ENCODE data around the gene FAP. TPM values are rescaled to one million over a fixed set of nuclear protein-coding genes. Genes with fewer than 3 reads are reported as not detected.

The FAP gene
- total RNA-seq, 4 donors from 2014 or later, result 2.1 to 16.7 (median 8.9) TPM

DNA sequence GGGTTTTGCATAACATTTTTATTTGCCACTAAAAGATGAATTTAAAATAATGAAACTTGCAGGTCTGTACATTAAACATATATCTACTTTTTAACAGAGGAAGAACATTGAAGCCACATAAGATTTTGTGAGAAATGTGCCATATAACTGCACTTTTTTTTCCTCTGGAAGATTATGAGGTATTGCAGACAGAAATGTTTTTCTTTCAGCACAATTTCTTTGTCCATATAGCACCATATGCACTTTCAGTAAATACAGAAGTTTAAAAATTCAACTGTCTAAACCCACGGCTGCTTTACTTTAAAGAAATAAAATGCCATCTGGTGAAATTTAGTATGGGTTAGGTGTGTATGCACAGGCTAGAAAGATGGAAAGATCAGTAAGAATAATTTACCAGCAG lies 470 bp upstream of the FAP start:
- no peak for DNase-seq
- TF ChIP-seq CTCF (IDR thresholded peaks at IDR 0.05) (no peak), POLR2A (IDR thresholded peaks at IDR 0.05) (no peak)
- intact Hi-C loops (cut with DNase I), result no loop called here
- Histone ChIP-seq H3K9me3 (no peaks in the 10 kb centered on the region), H3K4me3 (replicated peaks in 1 of 3) (no peak overlapping the region), H3K4me1 (peaks cover 0 to 11% of the 10 kb centered on the region in 2 donors), H3K27me3 (no peaks in the 10 kb centered on the region), H3K27ac (no peak overlapping the region), H3K36me3 (no peaks in the 10 kb centered on the region)
- 77 to 90% methylated on average over 1 of the region's 1 CpG for WGBS, 2 donors

DNA sequence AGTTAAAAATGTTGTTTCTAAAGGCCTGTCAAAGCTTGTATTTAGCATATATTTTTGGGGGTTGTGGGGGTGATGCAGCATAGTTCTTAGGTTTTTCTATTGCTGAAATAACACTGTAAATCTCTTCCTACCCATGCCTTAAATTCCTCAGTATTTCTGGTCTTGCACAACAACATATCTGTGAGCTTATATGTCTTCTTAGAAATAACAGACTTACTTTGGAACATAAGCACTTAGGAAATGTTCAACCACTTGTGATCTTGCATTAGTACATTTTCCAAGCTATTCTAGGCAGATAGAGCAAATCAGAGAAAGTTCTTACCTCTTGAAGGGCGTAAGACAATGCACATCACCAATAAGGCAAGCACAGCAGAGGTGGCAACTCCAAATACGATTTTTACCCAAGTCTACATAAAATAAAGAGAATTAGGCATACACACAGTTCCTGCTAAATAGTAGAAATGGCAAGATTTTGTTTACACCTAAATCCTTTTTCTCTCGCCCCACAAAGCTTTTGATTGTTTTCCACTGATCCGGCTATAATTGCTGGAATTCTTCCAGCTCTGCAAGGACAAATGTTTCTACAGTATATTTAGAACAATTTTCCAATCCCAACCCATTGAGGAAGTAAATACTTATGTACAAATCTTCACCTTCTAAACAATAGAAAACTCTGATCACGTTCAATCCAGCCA lies 512 bp downstream of the FAP start:
- H3K4me3 ChIP-seq (replicated peaks in 1 of 3), result no peak overlapping the region
- WGBS, 2 donors, result 45% methylated on average over 5 of the region's 5 CpGs

DNA sequence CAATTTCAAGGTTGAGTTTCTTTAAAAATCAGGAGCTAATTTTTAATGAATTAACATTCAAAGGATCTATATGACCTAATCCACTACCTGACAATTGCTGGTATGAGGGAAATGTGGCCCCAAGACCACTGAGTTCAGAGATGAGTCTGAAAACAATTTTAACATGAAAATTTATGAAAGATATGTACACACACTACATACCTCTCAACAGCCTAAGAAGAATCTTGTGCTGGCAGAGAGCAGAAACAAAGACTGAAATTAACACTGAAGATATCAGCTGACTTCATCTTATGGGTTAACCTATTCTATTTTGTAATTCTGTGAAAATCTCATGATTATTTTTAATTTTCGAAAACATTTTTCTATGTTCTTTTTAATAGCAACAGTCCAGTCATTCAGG lies 1.7 kb downstream of the FAP start:
- Histone ChIP-seq H3K27me3 (no peaks in the 10 kb centered on the region), H3K9me3 (no peaks in the 10 kb centered on the region), H3K27ac (no peak overlapping the region), H3K4me1 (peaks cover 0 to 11% of the 10 kb centered on the region in 2 donors), H3K36me3 (no peaks in the 10 kb centered on the region), H3K4me3 (replicated peaks in 1 of 3) (no peak overlapping the region)
- intact Hi-C loops (cut with DNase I), result no loop called here
- WGBS, 2 donors, result 85 to 97% methylated on average over 1 of the region's 1 CpG
- no peak for DNase-seq
- no peak for TF ChIP-seq POLR2A (IDR thresholded peaks at IDR 0.05)

More for the DNA sequence above, 512 bp downstream of the FAP start:
- no peak for TF ChIP-seq POLR2A (IDR thresholded peaks at IDR 0.05)
- TF ChIP-seq CTCF (IDR thresholded peaks at IDR 0.05), result no peak
- Histone ChIP-seq H3K27ac (no peak overlapping the region), H3K9me3 (no peaks in the 10 kb centered on the region), H3K4me1 (peaks cover 0 to 11% of the 10 kb centered on the region in 2 donors), H3K27me3 (no peaks in the 10 kb centered on the region), H3K36me3 (no peaks in the 10 kb centered on the region)
- DNase-seq, result no peak
- intact Hi-C loops (cut with DNase I), result no loop called here

DNA sequence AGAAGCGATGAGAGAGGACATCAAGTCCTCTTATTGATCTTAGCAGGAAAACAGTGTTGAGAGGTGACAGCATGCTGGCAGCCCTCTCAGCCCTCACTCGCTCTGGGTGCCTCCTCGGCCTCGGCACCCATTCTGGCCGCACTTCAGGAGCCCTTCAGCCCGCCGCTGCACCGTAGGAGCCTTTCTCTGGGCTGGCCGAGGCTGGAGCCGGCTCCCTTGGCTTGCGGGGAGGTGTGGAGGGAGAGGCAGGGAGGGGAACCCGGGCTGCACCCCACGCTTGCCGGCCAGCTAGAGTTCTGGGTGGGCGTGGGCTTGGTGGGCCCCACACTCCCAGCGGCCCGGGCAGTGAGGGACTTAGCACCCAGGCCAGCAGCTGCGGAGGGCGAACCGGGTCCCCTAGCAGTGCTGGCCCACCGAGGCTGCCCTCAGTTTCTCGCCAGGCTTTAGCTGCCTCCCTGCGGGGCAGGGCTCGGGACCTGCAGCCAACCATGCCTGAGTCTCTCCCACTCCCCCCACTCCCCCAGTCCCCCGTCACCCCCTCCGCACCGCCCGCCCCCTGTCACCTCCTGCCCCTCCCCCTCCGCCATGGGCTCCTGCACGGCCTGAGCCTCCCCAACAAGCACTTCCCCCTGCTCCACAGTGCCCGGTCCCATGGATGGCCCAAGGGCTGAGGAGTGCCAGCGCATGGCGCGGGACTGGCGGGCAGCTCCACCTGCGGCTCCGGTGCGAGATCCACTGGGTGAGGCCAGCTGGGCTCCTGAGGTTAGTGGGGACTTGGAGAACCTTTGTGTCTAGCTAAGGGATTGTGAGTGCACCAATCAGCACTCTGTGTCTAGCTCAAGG lies 8.4 kb downstream of the FAP start:
- Histone ChIP-seq H3K36me3 (no peaks in the 10 kb centered on the region), H3K27ac (no peak overlapping the region), H3K9me3 (no peaks in the 10 kb centered on the region), H3K4me3 (replicated peaks in 1 of 3) (no peak overlapping the region), H3K27me3 (no peaks in the 10 kb centered on the region), H3K4me1 (no peaks in the 10 kb centered on the region)
- intact Hi-C loops (cut with DNase I), result no loop called here
- WGBS, 2 donors, result 94 to 98% methylated on average over 21 to 25 of the region's 38 CpGs
- no peak for DNase-seq
- TF ChIP-seq CTCF (IDR thresholded peaks at IDR 0.05), result no peak
- TF ChIP-seq POLR2A (IDR thresholded peaks at IDR 0.05), result no peak

GRCh38 chr2:162233197-162233596 lies 10.0 kb downstream of the FAP start:
- DNase-seq, result no peak
- Histone ChIP-seq H3K4me3 (replicated peaks in 1 of 3) (no peak overlapping the region), H3K27me3 (no peaks in the 10 kb centered on the region), H3K27ac (no peak overlapping the region), H3K36me3 (no peaks in the 10 kb centered on the region), H3K9me3 (no peaks in the 10 kb centered on the region), H3K4me1 (no peaks in the 10 kb centered on the region)
- intact Hi-C loops (cut with DNase I), result no loop called here
- WGBS, 2 donors, result 65 to 71% methylated on average over 1 of the region's 1 CpG
- no peak for TF ChIP-seq CTCF (IDR thresholded peaks at IDR 0.05)
- TF ChIP-seq POLR2A (IDR thresholded peaks at IDR 0.05), result no peak

Data from thyroid gland (tissue), 4 donors.